Muscle of back (tissue), 11 donors: Measurements from ENCODE around the gene GALNT15. TPM values are rescaled to one million over a fixed set of nuclear protein-coding genes. Genes with fewer than 3 reads are reported as not detected.

Experiments
- DNase-seq, 3 donors: peaks; one replicate each; pipeline versions ENCODE4 v3.0.0 to v3.0.0-alpha.2; 2013
- polyA plus RNA-seq, 10 donors: library from polyadenylated mRNA; unstranded; fragments of 120-200 nt; gene quantifications; one replicate each; pipeline ENCODE4 v1.2.1, GENCODE V29; 2013; ENCODE audit not compliant: insufficient read length in 10 of 10

GALNT15 gene
- polyA plus RNA-seq, 10 donors = 0.71 to 2.3 (median 1.3) TPM

DNA sequence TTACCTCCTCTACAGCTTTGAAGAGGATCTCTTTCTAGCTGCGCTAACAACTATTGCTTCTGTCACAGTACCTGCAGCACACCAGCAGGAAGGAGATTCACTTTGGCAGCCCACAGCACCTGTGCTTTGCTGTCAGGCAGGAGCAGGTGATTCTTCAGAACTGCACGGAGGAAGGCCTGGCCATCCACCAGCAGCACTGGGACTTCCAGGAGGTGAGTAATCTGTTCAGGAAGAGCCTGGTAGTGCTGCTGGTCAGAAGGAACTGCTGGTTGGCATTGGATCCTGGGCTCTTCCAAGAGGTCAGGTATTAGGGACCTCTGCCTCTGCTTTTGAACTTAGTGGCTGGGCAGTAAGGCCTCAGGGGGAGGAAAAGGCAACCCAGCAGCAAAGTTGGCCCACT is 48.1 kb downstream of the GALNT15 start:
- no peak for DNase-seq

- no peak for DNase-seq
Observed at GRCh38 chr3:16224325-16224724, 49.8 kb downstream of the GALNT15 start.

- DNase-seq = no peak
Observed at GRCh38 chr3:16227566-16227965, 53.1 kb downstream of the GALNT15 start.

GRCh38 chr3:16229681-16230080 is 55.2 kb downstream of the GALNT15 start:
- no peak for DNase-seq

- DNase-seq = no peak
Observed at GRCh38 chr3:16231983-16232382, 57.5 kb downstream of the GALNT15 start.

DNA sequence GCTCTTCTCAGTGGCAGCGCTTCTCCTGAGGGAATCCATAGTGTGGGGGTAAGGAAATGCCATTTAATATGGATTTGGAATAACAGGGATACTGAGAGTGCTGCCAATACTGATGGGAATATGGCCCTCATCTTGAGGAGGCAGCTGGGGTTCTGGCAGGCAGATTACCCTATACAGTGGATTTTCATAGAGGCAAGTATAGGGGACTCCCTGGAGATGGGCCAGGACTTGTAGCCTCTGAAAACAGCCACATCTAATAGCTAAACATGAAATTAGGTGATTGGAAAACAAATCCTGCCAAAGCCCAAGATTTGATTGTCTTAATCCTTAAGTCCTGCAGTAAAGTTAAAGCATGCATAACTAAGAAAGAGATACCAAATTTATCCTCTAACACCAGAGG is 59.3 kb downstream of the GALNT15 start:
- DNase-seq = no peak

- no peak for DNase-seq
Observed at GRCh38 chr3:16234281-16234680, 59.8 kb downstream of the GALNT15 start.

- DNase-seq = no peak
Observed at GRCh38 chr3:16236030-16236639, 61.7 kb downstream of the GALNT15 start.

- DNase-seq = no peak
Observed at GRCh38 chr3:16236856-16237393, 62.4 kb downstream of the GALNT15 start.

GRCh38 chr3:16239086-16239770 is 64.7 kb downstream of the GALNT15 start:
- DNase-seq = peak in 1 of 3 donors; percentile 25

DNA sequence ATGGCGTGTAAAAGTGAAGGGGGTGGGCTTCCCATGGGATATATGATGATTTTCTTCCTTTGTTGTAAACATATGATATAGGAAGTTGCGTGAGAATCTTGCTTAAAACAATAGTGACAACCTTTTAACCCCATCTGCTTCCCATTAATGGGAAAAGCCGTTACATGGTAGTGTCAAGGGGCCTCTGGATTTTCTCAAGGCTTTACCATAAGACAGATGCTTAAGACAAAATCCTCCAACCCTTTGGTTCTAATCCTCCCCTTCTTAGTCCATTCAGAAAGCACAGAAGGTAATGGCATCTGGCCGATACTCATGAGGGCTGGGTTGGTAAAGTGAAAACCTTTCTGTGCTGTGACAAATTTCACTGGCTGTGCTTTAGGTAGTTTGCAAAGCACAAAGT is 65.3 kb downstream of the GALNT15 start:
- peak in 1 of 3 donors; percentile 62 for DNase-seq

GRCh38 chr3:16240229-16241023 is 65.9 kb downstream of the GALNT15 start:
- DNase-seq = peak in 1 of 3 donors; percentile 53

DNA sequence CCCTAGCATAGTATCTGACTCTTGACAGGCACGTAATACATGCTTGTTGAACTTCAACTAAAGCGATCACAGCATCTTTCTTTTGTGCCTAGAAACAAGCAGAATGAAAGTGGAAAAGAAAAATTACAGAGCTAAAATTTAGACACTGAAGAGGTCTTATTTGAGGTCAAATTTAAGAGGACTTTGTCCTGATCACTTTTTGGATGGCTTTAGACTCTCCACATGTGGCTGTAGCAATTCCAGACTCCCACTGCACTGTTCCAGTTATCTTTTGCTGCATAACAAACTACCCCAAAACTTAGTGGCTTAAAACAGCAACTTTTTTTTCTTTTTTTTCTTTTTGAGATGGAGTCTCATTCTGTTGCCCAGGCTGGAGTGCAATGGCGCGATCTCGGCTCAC is 66.7 kb downstream of the GALNT15 start:
- DNase-seq = no peak

DNA sequence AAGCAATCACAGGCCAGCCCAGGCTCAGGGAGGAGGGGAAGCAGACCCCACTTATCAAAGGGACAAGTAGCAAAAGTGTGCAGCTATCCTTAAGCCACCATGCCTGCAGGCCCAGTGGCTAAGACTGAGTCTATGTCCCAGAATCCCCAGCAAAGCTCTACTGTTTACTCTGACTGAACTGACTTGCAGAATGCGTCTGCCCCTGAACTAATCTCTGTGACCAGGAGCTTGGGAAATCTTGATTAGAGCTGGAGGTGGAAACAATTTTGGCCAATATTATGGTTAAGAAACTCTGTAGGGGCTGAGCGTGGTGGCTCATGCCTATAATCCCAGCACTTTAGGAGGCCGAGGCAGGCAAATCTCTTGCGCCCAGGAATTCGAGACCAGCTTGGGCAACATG is 67.7 kb downstream of the GALNT15 start:
- DNase-seq = no peak

GRCh38 chr3:16243706-16244490 is 69.4 kb downstream of the GALNT15 start:
- DNase-seq = peak in 1 of 3 donors; percentile 22

DNA sequence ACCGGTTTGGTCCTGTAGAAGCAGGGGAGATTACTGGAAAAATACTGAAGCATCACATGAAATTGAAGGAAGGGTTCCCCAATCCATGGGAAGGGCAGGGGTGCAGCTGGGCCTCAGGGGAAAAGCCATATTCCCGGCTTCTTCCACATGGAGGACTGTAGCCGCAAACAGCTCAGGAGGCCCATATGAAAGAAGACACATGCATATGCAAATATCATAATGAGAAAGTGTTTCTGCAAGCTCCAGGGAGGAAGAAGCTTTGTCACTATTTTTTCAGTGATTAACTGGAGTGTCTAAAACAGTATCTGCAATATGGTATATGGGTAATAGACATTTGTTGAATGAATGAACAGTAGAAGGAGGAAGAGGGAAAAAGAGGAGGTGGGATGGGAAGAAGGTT is 71.1 kb downstream of the GALNT15 start:
- DNase-seq = no peak

DNA sequence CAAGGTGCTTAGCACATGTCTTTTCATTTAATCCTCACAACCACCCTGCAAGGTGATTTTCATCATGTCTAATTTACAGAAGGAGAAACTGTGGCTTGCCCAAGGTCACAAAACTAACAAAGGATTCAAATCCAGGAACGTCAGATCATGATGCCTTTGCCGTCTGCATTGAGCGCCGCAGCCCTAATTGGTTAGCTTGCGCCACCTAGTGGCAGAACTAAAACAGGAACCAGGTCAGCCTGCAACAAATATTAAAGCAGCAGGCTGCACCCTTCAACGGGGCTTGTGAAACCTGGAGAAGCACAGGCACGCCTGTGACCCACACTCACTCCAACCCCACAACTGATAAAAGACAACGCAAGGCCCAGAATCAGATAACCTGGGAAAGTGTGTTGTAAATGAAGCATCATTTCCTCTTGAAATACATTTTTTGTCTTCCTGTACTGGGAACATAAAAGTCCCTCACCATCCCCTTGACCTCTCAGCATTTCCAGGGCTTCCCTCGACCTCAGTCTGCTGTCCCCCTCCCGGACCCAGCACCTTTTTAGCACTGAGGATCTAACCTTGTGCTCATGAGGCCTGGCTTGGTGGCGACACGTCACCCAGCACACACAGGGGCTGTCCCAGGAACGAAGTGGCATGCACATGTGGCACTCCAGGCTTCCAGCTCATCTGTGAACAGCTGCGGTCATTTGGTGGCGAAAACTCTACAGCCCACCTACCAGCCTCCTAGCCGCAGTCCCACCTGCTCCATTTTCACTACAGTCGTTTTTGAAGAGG is 73.0 kb downstream of the GALNT15 start:
- DNase-seq = peak; percentile 81 to 91 (median 86)

GRCh38 chr3:16248556-16248955 is 74.1 kb downstream of the GALNT15 start:
- DNase-seq = no peak

GRCh38 chr3:16249336-16249735 is 74.9 kb downstream of the GALNT15 start:
- no peak for DNase-seq

- no peak for DNase-seq
Observed at GRCh38 chr3:16249886-16250285, 75.4 kb downstream of the GALNT15 start.
